HepG2 (cell line): ENCODE results near the gene SNX24. TPM values are rescaled to one million over a fixed set of nuclear protein-coding genes. Genes with fewer than 3 reads are reported as not detected.

Experiments
- HNF1B ChIP-seq: sonication (generic); formaldehyde crosslinking; IDR thresholded peaks from 2 replicates; pipeline ENCODE4 v1.5.1; 2020; ENCODE audit warnings: mild to moderate bottlenecking, moderate library complexity, missing genetic modification reagents
- KLF11 ChIP-seq: IDR thresholded peaks from 2 replicates; pipeline ENCODE4 v1.6.1; 2016; ENCODE audit warnings: missing compliant biosample characterization
- MTF1 ChIP-seq: sonication (generic); formaldehyde crosslinking; IDR thresholded peaks from 2 replicates; pipeline ENCODE4 v1.5.0; 2020; ENCODE audit warnings: missing genetic modification reagents
- SAP130 ChIP-seq: IDR thresholded peaks from 2 replicates; pipeline ENCODE4 v1.6.1; 2016; ENCODE audit warnings: low read depth
- TBX3 ChIP-seq: fragments of 450-650 bp; IDR thresholded peaks from 2 replicates; pipeline ENCODE4 v1.6.1; 2017; ENCODE audit warnings: antibody characterized with exemption, mild to moderate bottlenecking, inconsistent platforms, borderline replicate concordance
- THAP11 ChIP-seq: IDR thresholded peaks from 2 replicates; pipeline ENCODE4 v1.6.1; 2016; ENCODE audit warnings: missing biosample characterization, missing genetic modification reagents
- ZBTB43 ChIP-seq: sonication (generic); formaldehyde crosslinking; conservative IDR thresholded peaks from 2 replicates; pipeline ENCODE4 v1.4.0; 2020; ENCODE audit warnings: missing genetic modification reagents
- ZGPAT ChIP-seq: IDR thresholded peaks from 2 replicates; pipeline ENCODE4 v1.6.1; 2016; ENCODE audit warnings: mild to moderate bottlenecking
- ZNF317 ChIP-seq: sonication (generic); formaldehyde crosslinking; IDR thresholded peaks from 2 replicates; pipeline ENCODE4 v1.5.0; 2020; ENCODE audit warnings: mild to moderate bottlenecking, missing genetic modification reagents
- ZNF407 ChIP-seq: sonication (generic); formaldehyde crosslinking; IDR thresholded peaks from one replicate; pipeline ENCODE4 v1.5.1; 2020; ENCODE audit warnings: mild to moderate bottlenecking, missing genetic modification reagents; ENCODE audit errors: not compliant biosample characterization
- ZNF549 ChIP-seq: sonication (generic); formaldehyde crosslinking; IDR thresholded peaks from 2 replicates; pipeline ENCODE4 v1.5.0; 2020; ENCODE audit warnings: missing genetic modification reagents
- ZNF709 ChIP-seq: sonication (generic); formaldehyde crosslinking; IDR thresholded peaks from 2 replicates; pipeline ENCODE4 v1.5.0; 2020; ENCODE audit warnings: mild to moderate bottlenecking, missing genetic modification reagents
- ZXDC ChIP-seq: sonication (generic); formaldehyde crosslinking; IDR thresholded peaks from 2 replicates; pipeline ENCODE4 v1.5.0; 2020; ENCODE audit warnings: mild to moderate bottlenecking, missing genetic modification reagents
- polyA plus RNA-seq, 8 experiments: library from polyadenylated mRNA; depleted of rRNA in 3 of 8; stranded (reverse) in 7 of 8; unstranded in 1 of 8; fragments of >200 nt; fragmentation: Illumina TruSeq in 4 of 8; extraction: Trizol in 4 of 8; gene quantifications; 2 replicates each; pipeline versions ENCODE4 v1.2.1 to v1.2.3, GENCODE V29; 2011 to 2016; ENCODE audit warnings: low read depth in 4 of 8, missing spikeins in 1 of 8, mixed read lengths in 1 of 8; ENCODE audit not compliant: insufficient read depth in 1 of 8
- total RNA-seq, 5 experiments: library from RNA; depleted of rRNA; stranded (reverse); fragments of >200 nt; fragmentation: Illumina TruSeq; extraction: Trizol; gene quantifications; 2 replicates each; pipeline ENCODE4 v1.2.3, GENCODE V29; 2016; ENCODE audit warnings: low read depth in 1 of 5

Gene SNX24
- total and polyA plus RNA-seq, 2 of the 13 experiments (the other 11 are each of a cell fraction or from before 2014, with no cell fraction given): 7.2 to 23.7 TPM

- no peak for TF ChIP-seq ZNF407 (CRISPR knock-in tag)
- TF ChIP-seq THAP11 (CRISPR knock-in tag): peak; percentile 50
- peak; percentile 78 for TF ChIP-seq SAP130 (CRISPR knock-in tag)
- TF ChIP-seq TBX3: no peak
- 0 out of 2 replicates have a peak, but pooled peaks have one; percentile 34 for TF ChIP-seq ZGPAT (CRISPR knock-in tag)
- TF ChIP-seq ZBTB43 (CRISPR knock-in tag): no peak
- TF ChIP-seq ZXDC (CRISPR knock-in tag): peak; percentile 18; the same call in 1 of the 2 replicates
- TF ChIP-seq KLF11 (CRISPR knock-in tag): no peak
- no peak for TF ChIP-seq ZNF709 (CRISPR knock-in tag)
- no peak; the same call in 1 of the 2 replicates for TF ChIP-seq ZNF317 (CRISPR knock-in tag)
- TF ChIP-seq HNF1B (CRISPR knock-in tag): no peak
- no peak for TF ChIP-seq ZNF549
- no peak for TF ChIP-seq MTF1 (CRISPR knock-in tag)
These were observed at the start of gene SNX24 (continued) for GRCh38 chr5:122845229-122846050.
